KOPT-K1 (cell line): ENCODE data around the gene UBE2E3.

Experiments
- H3K27ac ChIP-seq: fragments of 200-600 bp; sonication (generic); 2 replicates; pipeline ENCODE4 v1.5.1; 2016; ENCODE audit warnings: antibody characterized with exemption, mild to moderate bottlenecking, low read depth, low read length; ENCODE audit not compliant: poor library complexity, severe bottlenecking
- H3K36me3 ChIP-seq: fragments of 200-600 bp; sonication (generic); 2 replicates; pipeline ENCODE4 v1.5.1; 2017; ENCODE audit warnings: antibody characterized with exemption, mild to moderate bottlenecking, low read length, moderate library complexity; ENCODE audit not compliant: insufficient read depth
- H3K9me3 ChIP-seq: fragments of 200-600 bp; sonication (generic); 2 replicates; pipeline ENCODE4 v1.5.1; 2017; ENCODE audit warnings: antibody characterized with exemption, low read length, mild to moderate bottlenecking; ENCODE audit not compliant: insufficient read depth, poor library complexity, severe bottlenecking

The UBE2E3 gene

GRCh38 chr2:181107628-181107945 is 127.2 kb downstream of the UBE2E3 start:
- H3K36me3 ChIP-seq = no peaks in the 10 kb centered on the region
- H3K9me3 ChIP-seq = no peaks in the 10 kb centered on the region
- peak overlapping the region; percentile 63 for H3K27ac ChIP-seq

- Histone ChIP-seq H3K27ac (no peak overlapping the region), H3K36me3 (no peaks in the 10 kb centered on the region), H3K9me3 (no peaks in the 10 kb centered on the region)
Observed at GRCh38 chr2:181111059-181111458, 130.7 kb downstream of the UBE2E3 start.

- H3K36me3 ChIP-seq = no peaks in the 10 kb centered on the region
- H3K9me3 ChIP-seq = no peaks in the 10 kb centered on the region
- no peak overlapping the region for H3K27ac ChIP-seq
Observed at GRCh38 chr2:181112916-181113315, 132.5 kb downstream of the UBE2E3 start.
